Midbrain (tissue), 1 donor: ENCODE measurements around the gene NEK9.

ENCODE experiments used
- DNase-seq: peaks from one replicate; lab custom pipeline; 2025; lab: John Stamatoyannopoulos, UW

Gene NEK9

GRCh38 chr14:75126679-75127473 is at the start of gene NEK9:
Gene NEK9 (minus strand): TSS chr14:75127048. CDS start chr14:75126921, 127 bp downstream.
- peak; percentile 91 for DNase-seq

- DNase-seq, result peak; percentile 98
These were observed 49.4 kb upstream of the NEK9 start, which contains the start of gene TMED10 for GRCh38 chr14:75176142-75176820. Gene TMED10 (minus strand): TSS chr14:75176612. CDS start chr14:75176579, 33 bp downstream.

- no peak for DNase-seq
These were observed 48.9 kb upstream of the NEK9 start for GRCh38 chr14:75175677-75176141.

- DNase-seq, result no peak
These were observed 47.2 kb upstream of the NEK9 start for GRCh38 chr14:75174066-75174465.

- DNase-seq, result no peak
These were observed 43.9 kb upstream of the NEK9 start for GRCh38 chr14:75170772-75171171.

GRCh38 chr14:75168586-75169335 is 41.9 kb upstream of the NEK9 start:
- DNase-seq, result no peak

GRCh38 chr14:75167325-75167724 is 40.5 kb upstream of the NEK9 start:
- DNase-seq, result no peak

GRCh38 chr14:75165586-75166391 is 38.9 kb upstream of the NEK9 start:
- DNase-seq, result peak; percentile 82

GRCh38 chr14:75164809-75165208 is 38.0 kb upstream of the NEK9 start:
- no peak for DNase-seq

- DNase-seq, result no peak
These were observed 36.8 kb upstream of the NEK9 start for GRCh38 chr14:75163677-75164076.

GRCh38 chr14:75162631-75163030 is 35.8 kb upstream of the NEK9 start:
- no peak for DNase-seq

GRCh38 chr14:75158843-75159614 is 32.2 kb upstream of the NEK9 start:
- DNase-seq, result no peak

- DNase-seq, result no peak
These were observed 30.1 kb upstream of the NEK9 start for GRCh38 chr14:75156901-75157300.

GRCh38 chr14:75156111-75156510 is 29.3 kb upstream of the NEK9 start:
- DNase-seq, result no peak

- no peak for DNase-seq
These were observed 28.3 kb upstream of the NEK9 start for GRCh38 chr14:75155169-75155568.

- DNase-seq, result no peak
These were observed 26.4 kb upstream of the NEK9 start for GRCh38 chr14:75153295-75153694.

GRCh38 chr14:75151851-75152250 is 25.0 kb upstream of the NEK9 start:
- DNase-seq, result no peak

- peak; percentile 52 for DNase-seq
These were observed 23.8 kb upstream of the NEK9 start for GRCh38 chr14:75150637-75151036.

GRCh38 chr14:75150150-75150549 is 23.3 kb upstream of the NEK9 start:
- peak; percentile 36 for DNase-seq

GRCh38 chr14:75147423-75148071 is 20.7 kb upstream of the NEK9 start:
- peak; percentile 91 for DNase-seq
